GM12873 (cell line): ENCODE results near the gene CDYL2.

ENCODE experiments used
- CTCF ChIP-seq: IDR thresholded peaks from 2 replicates; pipeline ENCODE4 v1.5.1; 2012; ENCODE audit warnings: low read depth, mild to moderate bottlenecking, moderate library complexity, low read length, control low read depth; ENCODE audit not compliant: insufficient read depth; ENCODE audit errors: missing control alignments

Gene CDYL2

GRCh38 chr16:80683646-80684045 is 120.8 kb downstream of the CDYL2 start:
- TF ChIP-seq CTCF: no peak

DNA sequence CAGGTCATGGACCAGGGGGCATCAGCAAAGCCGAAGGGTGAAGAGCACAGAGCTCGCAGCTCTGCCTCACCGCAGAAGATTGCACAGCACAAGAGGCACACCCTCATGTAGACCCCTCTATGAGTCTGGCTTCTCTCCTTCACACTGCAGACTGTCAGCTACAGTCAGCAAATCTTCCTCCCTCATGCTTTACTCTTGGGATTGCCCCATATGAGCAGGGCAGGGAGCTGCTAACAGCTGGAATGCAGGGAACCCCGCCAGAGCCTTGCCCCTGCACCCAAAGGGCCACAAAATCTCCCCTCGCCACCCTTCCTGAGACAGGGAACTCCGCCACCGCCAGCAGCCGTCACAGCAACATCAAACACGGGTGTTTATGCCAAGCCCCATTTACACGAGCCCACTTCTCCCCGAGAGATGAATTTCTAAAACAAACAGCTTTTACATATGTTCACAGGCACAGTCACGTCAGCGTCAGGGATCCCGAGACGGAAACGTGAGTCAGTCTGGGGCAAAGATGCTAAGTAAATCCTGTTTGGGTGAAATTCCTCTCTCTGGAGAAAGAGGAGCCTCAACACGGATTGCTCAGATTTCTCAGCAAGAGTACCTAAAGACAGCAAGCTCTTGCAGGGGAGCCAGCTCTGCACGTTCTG is 121.9 kb downstream of the CDYL2 start:
- no peak for TF ChIP-seq CTCF

GRCh38 chr16:80681436-80681835 is 123.0 kb downstream of the CDYL2 start:
- TF ChIP-seq CTCF: no peak

- no peak for TF ChIP-seq CTCF
These were observed 123.6 kb downstream of the CDYL2 start for GRCh38 chr16:80680839-80681238.

GRCh38 chr16:80680046-80680445 is 124.4 kb downstream of the CDYL2 start:
- no peak for TF ChIP-seq CTCF

- no peak for TF ChIP-seq CTCF
These were observed 129.5 kb downstream of the CDYL2 start for GRCh38 chr16:80674884-80675283.

DNA sequence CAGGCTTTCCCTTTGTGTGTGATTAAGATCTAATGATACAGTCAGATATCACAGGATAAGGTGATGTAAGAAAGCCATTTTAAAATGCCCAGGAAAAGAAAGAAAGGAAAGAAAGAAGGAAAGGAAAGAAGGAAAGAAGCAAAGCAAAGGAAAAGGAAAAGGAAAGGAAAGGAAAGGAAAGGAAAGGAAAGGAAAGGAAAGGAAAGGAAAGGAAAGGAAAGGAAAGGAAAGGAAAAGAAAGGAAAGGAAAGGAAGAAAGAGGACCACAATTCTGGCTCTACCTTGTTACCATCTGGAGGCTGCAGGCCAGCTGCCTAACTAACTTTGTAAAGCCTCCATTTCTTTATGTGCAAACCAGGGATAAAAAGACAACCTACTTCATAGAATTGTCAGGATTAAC is 132.0 kb downstream of the CDYL2 start:
- TF ChIP-seq CTCF: no peak
